Stimulated activated CD8-positive, alpha-beta memory T cell treated with anti-CD3 and anti-CD28 coated beads, Interleukin-15, amount 100 ng/mL, for 24 hours (primary cell): Measurements from ENCODE around the gene NCR3LG1.
A peak's percentile ranks its signal among the peaks of the same experiment; 100 is the strongest.

Experiments used
- DNase-seq: peaks from one replicate; pipeline ENCODE4 v3.0.0-alpha.2; 2020; ENCODE audit warnings: low read depth

NCR3LG1 gene

GRCh38 chr11:17371614-17372013, 20.0 kb downstream of the NCR3LG1 start:
- no peak for DNase-seq

DNA sequence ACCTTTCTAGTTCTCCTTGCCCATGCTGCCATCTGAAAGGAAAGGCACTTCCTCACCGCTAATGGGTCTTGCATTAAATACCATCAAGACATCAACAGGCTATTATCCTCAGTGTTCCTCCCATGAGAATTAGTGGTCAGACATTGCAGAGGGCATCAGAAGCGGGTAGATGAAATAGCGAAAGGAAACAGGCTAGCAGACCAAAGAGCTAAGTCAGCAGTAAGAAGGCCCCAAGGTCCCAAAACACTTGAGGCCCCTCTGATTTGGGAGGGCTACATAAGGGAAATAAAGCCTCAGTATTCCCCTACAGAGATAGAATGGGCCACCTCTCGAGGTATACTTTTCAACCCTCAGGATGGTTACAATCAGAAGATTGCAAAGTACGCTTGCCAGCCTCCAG, 23.9 kb downstream of the NCR3LG1 start:
- DNase-seq = no peak

- no peak for DNase-seq
Observed at GRCh38 chr11:17376493-17376892, 24.9 kb downstream of the NCR3LG1 start.

- no peak for DNase-seq
Observed at GRCh38 chr11:17378655-17379054, 27.1 kb downstream of the NCR3LG1 start.

- no peak for DNase-seq
Observed at GRCh38 chr11:17379383-17380180, 28.0 kb downstream of the NCR3LG1 start.

- no peak for DNase-seq
Observed at GRCh38 chr11:17381156-17381555, 29.6 kb downstream of the NCR3LG1 start.

DNA sequence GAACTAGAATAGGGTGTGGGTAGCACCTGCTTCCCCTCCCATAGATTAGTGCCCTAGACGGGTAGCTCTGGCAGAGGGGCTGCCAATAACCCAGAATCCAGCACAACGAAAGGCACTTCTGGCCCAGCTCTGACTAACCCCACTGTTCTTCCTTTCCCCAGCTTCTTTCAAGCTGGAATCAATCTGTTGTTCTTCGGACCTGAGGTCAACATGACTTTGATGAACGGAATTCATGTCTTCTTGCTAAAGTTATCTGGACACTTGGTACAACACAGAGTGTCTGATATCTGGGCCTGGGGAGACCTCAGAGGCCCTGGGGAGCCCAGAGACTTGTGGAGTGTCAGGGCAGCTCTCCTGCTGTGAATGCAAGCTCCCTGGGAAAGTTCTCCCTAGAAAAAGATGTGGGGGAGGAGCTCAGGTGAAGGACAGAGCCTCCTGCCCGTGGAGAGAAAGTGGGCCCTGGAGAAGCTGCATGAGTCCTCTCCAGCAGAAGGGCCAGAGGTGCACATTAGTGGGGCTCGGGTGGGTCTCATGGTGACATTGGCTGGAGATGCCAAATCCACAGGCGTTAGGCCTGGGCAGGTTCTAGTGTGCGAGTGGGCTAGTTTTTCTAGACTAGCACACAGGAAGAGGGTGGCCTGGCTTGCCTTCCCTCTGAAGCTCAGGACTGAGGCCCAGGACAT, 30.6 kb downstream of the NCR3LG1 start:
- DNase-seq = no peak

GRCh38 chr11:17383461-17383860, 31.9 kb downstream of the NCR3LG1 start:
- DNase-seq = no peak

DNA sequence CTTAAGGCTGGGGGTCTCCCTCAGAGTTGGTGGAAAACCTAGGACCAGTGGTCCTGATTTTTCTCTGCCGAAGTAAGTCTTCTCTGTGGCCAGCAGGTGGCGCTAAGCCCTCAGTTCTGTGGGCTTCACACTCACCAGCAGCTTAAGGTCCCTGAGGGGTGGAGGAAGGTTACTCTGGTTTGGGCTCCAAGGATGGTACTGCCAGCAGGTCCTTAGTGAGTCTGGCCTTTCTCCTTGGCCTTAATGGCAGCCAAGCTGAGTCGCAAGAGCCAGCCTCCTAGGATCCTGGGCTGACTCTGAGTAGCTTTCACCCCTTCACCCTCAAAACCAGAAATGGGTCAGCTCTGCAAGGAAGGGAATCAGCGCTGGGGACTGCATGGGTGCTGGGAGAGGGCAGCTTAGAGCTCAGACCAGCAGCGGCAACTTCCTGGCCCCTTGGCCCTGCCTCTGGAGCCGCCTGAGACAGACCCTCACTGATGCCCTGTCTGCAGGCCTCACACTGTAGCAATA, 32.5 kb downstream of the NCR3LG1 start:
- peak; percentile 60 for DNase-seq

GRCh38 chr11:17385492-17385891, 33.9 kb downstream of the NCR3LG1 start:
- DNase-seq = no peak

GRCh38 chr11:17385926-17386325, 34.3 kb downstream of the NCR3LG1 start:
- no peak for DNase-seq

DNA sequence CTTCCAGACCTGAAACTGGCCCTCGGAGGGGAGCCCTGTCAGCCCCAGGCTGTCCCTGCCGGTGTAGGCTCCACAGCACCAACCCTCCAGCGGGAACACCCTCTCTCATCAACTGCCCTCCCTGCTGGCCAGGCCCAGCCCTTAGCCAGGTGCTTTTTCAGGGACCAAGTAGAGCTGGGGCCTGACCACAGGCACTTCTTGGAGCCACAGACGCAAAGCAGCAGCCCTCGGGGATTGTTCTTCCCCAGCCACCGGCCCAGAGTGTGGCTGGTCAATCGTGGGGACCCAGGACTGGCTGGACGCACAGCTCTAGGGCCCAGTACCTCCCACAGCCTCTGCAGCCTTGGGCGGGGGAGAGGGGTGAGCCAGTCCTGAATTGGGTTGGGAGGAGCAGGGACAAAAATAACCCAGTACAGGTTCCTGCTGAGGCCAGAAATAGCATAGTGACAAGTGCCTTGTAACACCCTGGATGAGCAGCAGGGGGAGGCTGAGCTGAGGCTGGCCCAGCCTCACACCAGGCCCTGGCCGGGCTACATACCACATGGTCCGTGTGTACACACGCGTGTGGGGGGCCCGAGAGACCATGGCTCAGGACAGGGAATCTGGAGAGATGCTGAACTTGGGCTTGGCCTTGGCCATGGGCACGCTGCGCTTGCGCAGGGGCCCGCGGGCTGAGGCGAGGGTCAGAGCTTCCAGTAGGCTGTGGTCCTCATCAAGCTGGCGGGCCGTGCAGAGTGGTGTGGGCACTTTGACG, 34.9 kb downstream of the NCR3LG1 start:
- no peak for DNase-seq

GRCh38 chr11:17387254-17387653, 35.7 kb downstream of the NCR3LG1 start:
- no peak for DNase-seq

- no peak for DNase-seq
Observed at GRCh38 chr11:17387811-17388210, 36.2 kb downstream of the NCR3LG1 start.

DNA sequence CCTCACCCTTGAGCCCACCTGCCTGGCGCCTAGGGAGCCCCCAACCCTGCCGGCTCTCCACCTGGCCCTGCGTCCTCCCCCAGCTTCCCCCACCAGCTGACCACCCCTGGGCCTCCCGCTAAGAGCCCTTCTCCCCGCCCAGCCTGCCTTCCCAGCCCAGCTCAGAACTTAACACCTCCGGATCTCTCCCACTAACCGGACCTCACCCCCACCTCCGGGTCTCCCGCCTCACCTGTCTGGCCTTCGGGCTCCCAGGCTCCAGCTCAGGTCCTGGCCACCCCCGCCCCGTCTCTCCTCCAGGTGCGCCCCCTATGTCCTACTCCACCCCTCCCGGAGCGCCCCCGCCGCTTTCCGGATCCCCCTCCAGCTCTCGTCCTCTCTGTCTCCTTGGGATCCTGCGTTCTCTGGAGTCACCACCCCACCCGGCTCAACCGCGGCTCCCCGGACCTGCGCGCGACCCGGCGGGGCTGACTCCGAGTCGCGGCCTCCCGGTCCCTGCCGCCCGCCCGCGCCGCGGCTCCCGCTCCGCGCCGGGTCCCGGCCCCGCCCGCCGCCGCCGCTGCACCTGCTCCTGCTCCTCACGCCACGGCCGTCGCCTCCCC, 37.1 kb downstream of the NCR3LG1 start, which contains the start of gene KCNJ11:
Gene KCNJ11, minus strand, starts transcription at position 51 of the 602 bp plus-strand sequence. CDS start 568 bp downstream, outside the sequence.
- no peak for DNase-seq

DNA sequence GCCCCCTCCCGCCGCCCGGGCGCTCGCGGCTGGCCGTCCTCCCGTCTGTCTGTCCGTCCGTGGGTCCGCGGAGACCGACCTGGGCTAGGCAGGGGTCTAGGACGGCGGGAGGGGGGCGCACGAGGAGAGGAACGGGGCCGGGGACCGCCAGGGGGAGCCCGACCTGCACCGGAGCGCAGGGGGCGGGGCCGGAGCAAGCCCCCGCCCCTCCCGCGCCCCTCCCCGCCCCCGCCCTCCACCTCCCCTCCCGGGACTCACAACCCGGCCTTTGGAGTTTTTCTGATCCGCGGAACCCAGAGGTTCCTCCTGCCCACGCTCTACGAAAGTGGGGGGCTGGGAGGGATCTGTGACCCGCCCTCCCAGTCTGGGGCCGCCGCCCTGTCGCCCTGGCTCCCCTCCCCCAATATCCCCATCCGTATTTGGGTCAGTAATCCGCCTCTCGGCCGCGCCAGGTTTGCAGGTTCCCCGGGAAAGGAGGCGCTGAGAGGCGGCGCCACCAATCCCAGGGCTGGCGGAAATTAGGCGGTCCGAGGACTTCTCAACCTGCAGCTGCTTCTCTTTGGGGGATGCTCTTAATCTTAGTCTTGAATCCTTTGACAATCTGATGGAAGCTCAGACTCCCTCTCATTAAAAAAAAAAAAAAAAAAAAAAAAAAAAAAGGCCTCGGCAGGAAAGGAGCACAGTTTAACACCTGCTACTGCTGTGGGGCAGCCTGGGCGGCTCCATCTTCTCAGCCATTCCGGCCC, 37.8 kb downstream of the NCR3LG1 start:
- peak; percentile 72 for DNase-seq

DNA sequence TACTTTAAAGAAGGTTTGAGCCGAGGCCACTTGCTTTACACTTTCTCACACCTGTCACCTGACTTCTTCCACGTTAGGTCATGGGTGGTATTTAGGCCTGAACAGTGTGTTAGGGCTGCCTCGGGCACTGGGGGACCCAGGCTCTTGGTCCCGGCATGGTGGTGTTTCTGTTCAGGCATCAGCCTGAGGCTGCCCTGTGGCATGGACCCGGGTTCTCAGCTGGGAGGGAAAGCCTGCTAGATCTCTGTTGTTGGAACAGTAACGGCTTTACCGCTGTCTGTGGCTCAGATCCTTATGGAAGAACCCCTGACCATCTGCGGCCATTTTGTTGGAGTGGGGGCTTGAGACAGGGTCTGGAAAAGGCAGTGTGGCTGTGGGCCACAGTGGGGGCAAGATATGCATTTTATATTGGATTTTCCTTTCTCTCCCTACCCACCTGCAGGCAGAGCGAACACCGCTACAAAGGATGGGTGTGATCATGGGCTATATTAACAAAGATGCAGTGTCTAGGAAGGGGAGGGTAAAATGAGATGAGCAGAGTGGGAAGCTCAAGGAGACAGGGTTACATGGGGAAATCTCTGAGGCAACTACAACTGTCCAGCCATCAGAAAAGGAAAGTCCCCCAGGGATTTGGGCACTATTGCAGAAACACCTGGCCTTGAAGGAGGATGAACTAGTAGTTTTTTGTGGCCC, 38.5 kb downstream of the NCR3LG1 start:
- no peak for DNase-seq

DNA sequence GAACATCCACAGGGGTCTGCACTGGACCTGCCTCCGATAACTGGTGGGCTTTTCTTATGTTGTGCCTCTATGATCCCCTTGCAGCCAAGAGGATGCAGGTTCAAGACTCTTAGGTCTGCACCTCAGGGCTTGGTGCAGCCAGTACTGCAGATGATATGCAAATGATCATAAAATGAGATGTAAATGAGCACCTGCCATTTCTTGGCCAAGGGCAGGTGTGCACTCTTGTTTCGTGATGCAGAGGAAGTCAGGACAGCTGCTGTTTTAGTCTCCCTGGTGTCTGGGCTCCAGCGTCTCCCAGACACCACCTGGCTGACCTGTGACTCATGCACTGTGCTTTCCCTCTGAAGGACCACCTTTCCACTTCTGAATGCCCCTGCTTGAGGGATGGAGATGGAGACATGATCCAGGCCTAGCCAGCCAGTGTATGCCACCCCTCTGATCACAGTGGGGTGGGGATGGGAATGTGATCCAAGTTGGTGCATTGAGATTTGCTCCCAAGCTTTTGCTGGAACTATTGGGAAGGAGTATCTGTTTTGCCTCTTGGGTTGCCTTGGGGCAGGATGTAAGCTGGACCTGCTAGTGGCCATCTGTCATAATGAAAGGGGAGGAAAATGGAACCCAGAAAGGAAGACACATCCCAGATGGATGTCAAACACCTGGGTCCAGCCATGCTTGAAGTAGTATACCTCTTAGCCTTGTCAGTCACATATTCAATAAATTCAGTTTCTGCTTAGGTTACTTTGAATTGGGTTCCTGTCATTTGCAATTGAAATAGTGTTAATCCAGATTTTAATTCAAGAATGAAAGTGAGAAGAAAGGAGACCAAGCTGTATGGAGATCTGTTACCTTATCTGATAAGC, 40.1 kb downstream of the NCR3LG1 start:
- DNase-seq = no peak

DNA sequence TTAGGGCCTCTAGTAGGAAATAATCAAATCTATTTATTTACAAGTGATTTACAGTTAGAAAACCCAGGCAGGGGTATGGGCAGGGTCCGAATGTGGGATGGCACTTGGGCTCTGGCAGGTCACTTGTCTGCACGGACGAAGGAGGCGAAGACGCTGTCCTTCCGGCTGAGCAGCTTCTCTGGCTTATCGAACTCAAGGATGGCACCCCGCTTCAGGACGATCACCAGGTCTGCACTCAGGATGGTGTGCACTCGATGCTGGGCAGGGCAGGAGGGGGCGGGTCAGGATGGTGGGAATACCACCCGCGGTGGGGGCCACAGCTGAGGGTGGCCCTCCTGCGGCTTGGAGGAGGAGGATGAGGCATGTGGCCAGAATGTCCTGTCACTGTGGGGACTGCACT, 41.3 kb downstream of the NCR3LG1 start:
- DNase-seq = no peak

- DNase-seq = no peak
Observed at GRCh38 chr11:17393472-17393871, 41.9 kb downstream of the NCR3LG1 start.
